Endothelial cell (in vitro differentiated cells): Measurements from ENCODE around the gene GPALPP1. TPM values are rescaled to one million over a fixed set of nuclear protein-coding genes. Genes with fewer than 3 reads are reported as not detected.

Experiments used
- DNase-seq: peaks from one replicate; pipeline ENCODE4 v3.0.0; 2021; ENCODE audit warnings: low spot score
- H3K27ac Mint-ChIP-seq: one replicate; pipeline ENCODE4 v1.8.0; 2021; ENCODE audit warnings: mixed read lengths, inconsistent platforms; ENCODE audit not compliant: unreplicated experiment
- H3K27me3 Mint-ChIP-seq: one replicate; pipeline ENCODE4 v1.8.0; 2021; ENCODE audit warnings: mild to moderate bottlenecking, moderate library complexity, mixed read lengths, inconsistent platforms; ENCODE audit not compliant: unreplicated experiment
- H3K36me3 Mint-ChIP-seq: one replicate; pipeline ENCODE4 v1.8.0; 2021; ENCODE audit warnings: mild to moderate bottlenecking, low read depth, mixed read lengths, inconsistent platforms; ENCODE audit not compliant: unreplicated experiment
- H3K4me1 Mint-ChIP-seq: one replicate; pipeline ENCODE4 v1.8.0; 2021; ENCODE audit warnings: mild to moderate bottlenecking, mixed read lengths, inconsistent platforms; ENCODE audit not compliant: unreplicated experiment
- H3K4me3 Mint-ChIP-seq: one replicate; pipeline ENCODE4 v1.8.0; 2021; ENCODE audit warnings: mild to moderate bottlenecking, mixed read lengths, inconsistent platforms; ENCODE audit not compliant: unreplicated experiment
- H3K9me3 Mint-ChIP-seq: one replicate; pipeline ENCODE4 v1.8.0; 2021; ENCODE audit warnings: mixed read lengths, inconsistent platforms; ENCODE audit not compliant: unreplicated experiment
- CTCF ChIP-seq: fragments of 200-600 bp; sonication (generic); IDR thresholded peaks from one replicate; pipeline ENCODE4 v1.5.0; 2021; ENCODE audit warnings: antibody characterized with exemption; ENCODE audit not compliant: unreplicated experiment
- total RNA-seq: library from RNA; stranded (reverse); fragmentation: NEBNext Ultra II Directional; extraction: Animal tissue kit (Norgen Biotek cat#: 25700); gene quantifications from one replicate; pipeline ENCODE4 v1.2.1, GENCODE V29; 2021; ENCODE audit not compliant: unreplicated experiment

The GPALPP1 gene
- total RNA-seq, 1 donor from 2014 or later: 26.1 TPM

- no peaks in the 10 kb centered on the region for H3K36me3 Mint-ChIP-seq
- H3K27me3 Mint-ChIP-seq: peaks cover 3% of the 10 kb centered on the region
- H3K27ac Mint-ChIP-seq: no peak overlapping the region
- H3K4me3 Mint-ChIP-seq: no peak overlapping the region
- TF ChIP-seq CTCF: no peak
- no peaks in the 10 kb centered on the region for H3K4me1 Mint-ChIP-seq
- DNase-seq: no peak
- no peaks in the 10 kb centered on the region for H3K9me3 Mint-ChIP-seq
Measured at GRCh38 chr13:45036206-45036605, 46.9 kb downstream of the GPALPP1 start.

- Mint-ChIP-seq H3K27me3 (peaks cover 5% of the 10 kb centered on the region), H3K9me3 (no peaks in the 10 kb centered on the region)
Measured at GRCh38 chr13:45040173-45040572, 50.8 kb downstream of the GPALPP1 start.

GRCh38 chr13:45040622-45041021 is 51.3 kb downstream of the GPALPP1 start:
- Mint-ChIP-seq H3K27ac (peak overlapping the region; percentile 8), H3K36me3 (no peaks in the 10 kb centered on the region), H3K4me3 (no peak overlapping the region), H3K27me3 (peaks cover 5% of the 10 kb centered on the region), H3K9me3 (no peaks in the 10 kb centered on the region), H3K4me1 (no peaks in the 10 kb centered on the region)
- no peak for TF ChIP-seq CTCF
- DNase-seq: no peak

More at GRCh38 chr13:45040173-45040572, 50.8 kb downstream of the GPALPP1 start:
- H3K27ac Mint-ChIP-seq: no peak overlapping the region
- H3K4me1 Mint-ChIP-seq: no peaks in the 10 kb centered on the region
- H3K4me3 Mint-ChIP-seq: no peak overlapping the region
- TF ChIP-seq CTCF: no peak
- no peaks in the 10 kb centered on the region for H3K36me3 Mint-ChIP-seq
- no peak for DNase-seq

GRCh38 chr13:45042539-45042938 is 53.2 kb downstream of the GPALPP1 start:
- no peaks in the 10 kb centered on the region for H3K36me3 Mint-ChIP-seq
- no peak overlapping the region for H3K27ac Mint-ChIP-seq
- TF ChIP-seq CTCF: no peak
- H3K9me3 Mint-ChIP-seq: no peaks in the 10 kb centered on the region
- H3K4me1 Mint-ChIP-seq: no peaks in the 10 kb centered on the region
- DNase-seq: no peak
- H3K27me3 Mint-ChIP-seq: peaks cover 2% of the 10 kb centered on the region
- no peak overlapping the region for H3K4me3 Mint-ChIP-seq

- H3K4me1 Mint-ChIP-seq: peaks cover 4% of the 10 kb centered on the region
- H3K27ac Mint-ChIP-seq: no peak overlapping the region
- H3K27me3 Mint-ChIP-seq: peaks cover 2% of the 10 kb centered on the region
- DNase-seq: no peak
- peak overlapping the region; percentile 85 for H3K4me3 Mint-ChIP-seq
- peaks cover under 1% of the 10 kb centered on the region for H3K36me3 Mint-ChIP-seq
- no peaks in the 10 kb centered on the region for H3K9me3 Mint-ChIP-seq
- no peak for TF ChIP-seq CTCF
Measured at GRCh38 chr13:45046445-45046844, 57.1 kb downstream of the GPALPP1 start.
